ENCODE results near the gene CHST11. TPM values are rescaled to one million over a fixed set of nuclear protein-coding genes. Genes with fewer than 3 reads are reported as not detected.

CHST11 gene
- total RNA-seq, 1 donor from 2014 or later, result 15.5 TPM

DNA sequence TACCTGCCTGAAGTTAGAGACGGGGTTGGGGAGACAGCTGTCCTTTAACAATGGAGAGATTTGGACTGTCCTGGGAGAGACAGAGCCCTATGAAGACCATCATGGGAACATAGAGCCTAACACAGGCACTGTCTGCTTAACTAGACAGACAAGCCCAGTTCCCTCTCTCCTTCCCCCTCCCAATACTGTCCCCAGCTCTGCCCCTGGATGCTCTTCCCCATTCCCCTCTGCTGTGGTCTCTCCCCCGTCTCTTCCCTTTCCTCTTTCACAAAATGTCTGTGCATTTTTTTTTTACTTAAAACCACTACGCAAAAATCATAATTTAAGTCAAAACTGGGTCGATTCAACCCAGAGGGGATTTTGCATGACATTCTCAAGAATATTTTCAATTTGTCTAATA lies 232.9 kb downstream of the CHST11 start:
- TF ChIP-seq CTCF (conservative IDR thresholded peaks at IDR 0.05), result no peak
- Mint-ChIP-seq H3K4me3 (no peak overlapping the region), H3K27ac (no peak overlapping the region), H3K4me1 (ENCODE audit: unreplicated experiment) (peaks cover 10% of the 10 kb centered on the region), H3K9me3 (no peaks in the 10 kb centered on the region), H3K36me3 (peaks cover 4% of the 10 kb centered on the region), H3K27me3 (no peaks in the 10 kb centered on the region)
- no peak for DNase-seq (ENCODE audit: extremely low spot score, unreplicated experiment)

DNA sequence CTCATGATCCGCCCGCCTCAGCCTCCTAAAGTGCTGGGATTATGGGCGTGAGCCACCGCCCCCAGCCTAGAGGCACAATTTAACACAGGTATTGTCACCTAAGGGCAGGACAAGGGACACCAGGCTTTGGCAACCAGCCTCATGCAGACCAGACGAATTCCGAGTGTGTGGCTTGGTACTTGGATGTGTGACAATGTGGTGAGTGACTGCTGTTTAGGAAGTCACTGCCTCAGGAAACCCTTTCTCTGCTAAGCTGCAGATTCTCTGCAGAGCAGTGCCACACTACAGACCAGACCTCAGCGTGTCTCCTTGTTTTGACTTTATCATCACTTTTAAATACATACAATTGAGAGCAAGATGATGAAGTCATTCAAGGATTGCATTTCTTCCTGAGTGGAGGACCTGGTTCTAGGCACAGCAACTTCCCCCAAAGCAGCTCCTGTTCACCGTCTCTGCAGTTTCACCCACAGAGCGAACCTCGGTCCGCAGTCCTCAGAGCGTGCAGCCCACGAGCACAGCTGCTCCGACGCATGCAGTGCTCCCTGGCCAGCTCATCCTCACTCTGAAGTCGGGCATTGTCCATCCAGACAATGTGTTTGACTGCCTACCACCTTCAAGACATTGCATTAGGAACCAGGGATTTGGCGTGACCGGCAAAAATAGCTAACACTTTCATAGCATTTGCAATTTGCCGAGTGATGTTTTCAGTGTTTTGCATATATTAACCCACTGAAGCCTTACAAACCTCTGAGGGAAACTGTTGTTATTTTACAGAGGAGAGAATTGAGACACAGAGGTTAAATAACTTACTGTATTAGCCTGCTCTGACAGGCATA lies 235.2 kb downstream of the CHST11 start:
- Mint-ChIP-seq H3K36me3 (peaks cover 4% of the 10 kb centered on the region), H3K27ac (no peak overlapping the region), H3K27me3 (no peaks in the 10 kb centered on the region), H3K9me3 (no peaks in the 10 kb centered on the region), H3K4me3 (no peak overlapping the region), H3K4me1 (ENCODE audit: unreplicated experiment) (peaks cover 19% of the 10 kb centered on the region)
- TF ChIP-seq CTCF (conservative IDR thresholded peaks at IDR 0.05), result no peak
- DNase-seq (ENCODE audit: extremely low spot score, unreplicated experiment), result no peak

DNA sequence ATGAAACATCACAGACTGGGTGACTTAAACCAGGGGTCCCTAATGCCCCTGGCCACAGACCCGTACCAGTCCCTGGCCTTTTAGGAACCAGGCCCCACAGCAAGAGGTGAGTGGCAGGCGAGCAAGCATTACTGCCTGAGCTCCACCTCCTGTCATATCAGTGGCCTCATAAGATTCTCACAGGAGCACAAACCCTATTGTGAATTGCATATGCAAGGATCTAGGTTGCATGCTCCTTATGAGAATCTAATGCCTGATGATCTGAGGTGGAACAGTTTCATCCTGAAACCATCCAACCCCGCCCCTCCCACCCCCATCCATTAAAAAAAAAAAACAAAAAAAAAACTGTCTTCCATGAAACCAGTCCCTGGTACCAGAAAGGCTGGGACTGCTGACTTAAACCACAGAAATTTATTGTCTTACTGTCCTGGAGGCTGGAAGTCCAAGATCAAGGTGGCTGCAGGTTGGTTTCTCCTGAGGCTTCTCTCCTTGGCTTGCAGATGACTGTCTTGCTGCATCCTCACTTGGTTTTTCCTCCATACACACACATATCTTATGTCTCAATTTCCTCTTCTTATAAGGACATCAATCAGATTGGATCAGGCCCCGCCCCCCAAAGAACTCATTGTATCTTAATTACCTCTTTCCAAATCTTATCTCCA lies 235.9 kb downstream of the CHST11 start:
- H3K4me1 Mint-ChIP-seq (ENCODE audit: unreplicated experiment), result peaks cover 19% of the 10 kb centered on the region

DNA sequence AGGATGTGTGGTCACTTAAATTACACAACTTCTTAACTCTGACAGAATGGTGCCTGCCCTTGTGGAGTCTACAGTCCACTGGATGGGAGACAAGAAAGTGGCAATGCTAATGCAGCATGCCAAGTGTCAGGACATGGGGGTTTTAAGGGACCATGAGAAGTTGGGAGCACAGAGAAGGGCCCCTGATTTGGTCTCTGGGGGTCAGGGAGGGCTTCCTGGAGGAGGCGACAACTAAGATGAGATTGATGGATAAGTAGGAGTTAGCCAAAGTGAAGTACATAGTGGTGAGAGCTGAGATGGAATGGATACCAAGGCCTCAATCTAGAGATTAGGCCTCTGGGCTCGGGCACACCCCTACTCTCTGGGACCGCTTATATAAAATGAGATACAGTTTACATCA lies 236.7 kb downstream of the CHST11 start:
- no peaks in the 10 kb centered on the region for H3K27me3 Mint-ChIP-seq
- peaks cover 25% of the 10 kb centered on the region for H3K4me1 Mint-ChIP-seq (ENCODE audit: unreplicated experiment)
- no peak for TF ChIP-seq CTCF (conservative IDR thresholded peaks at IDR 0.05)
- no peak overlapping the region for H3K4me3 Mint-ChIP-seq
- no peaks in the 10 kb centered on the region for H3K9me3 Mint-ChIP-seq
- peaks cover 9% of the 10 kb centered on the region for H3K36me3 Mint-ChIP-seq
- H3K27ac Mint-ChIP-seq, result no peak overlapping the region
- no peak for DNase-seq (ENCODE audit: extremely low spot score, unreplicated experiment)

More for the DNA sequence above, 235.9 kb downstream of the CHST11 start:
- Mint-ChIP-seq H3K9me3 (no peaks in the 10 kb centered on the region), H3K4me3 (no peak overlapping the region), H3K27me3 (no peaks in the 10 kb centered on the region), H3K36me3 (peaks cover 4% of the 10 kb centered on the region), H3K27ac (no peak overlapping the region)
- TF ChIP-seq CTCF (conservative IDR thresholded peaks at IDR 0.05), result no peak
- DNase-seq (ENCODE audit: extremely low spot score, unreplicated experiment), result no peak

GRCh38 chr12:104694161-104694560 lies 237.4 kb downstream of the CHST11 start:
- no peaks in the 10 kb centered on the region for H3K9me3 Mint-ChIP-seq
- peaks cover 9% of the 10 kb centered on the region for H3K36me3 Mint-ChIP-seq

More at GRCh38 chr12:104694161-104694560, 237.4 kb downstream of the CHST11 start:
- H3K27ac Mint-ChIP-seq, result no peak overlapping the region
- TF ChIP-seq CTCF (conservative IDR thresholded peaks at IDR 0.05), result no peak
- peaks cover 25% of the 10 kb centered on the region for H3K4me1 Mint-ChIP-seq (ENCODE audit: unreplicated experiment)
- H3K27me3 Mint-ChIP-seq, result no peaks in the 10 kb centered on the region
- H3K4me3 Mint-ChIP-seq, result no peak overlapping the region
- DNase-seq (ENCODE audit: extremely low spot score, unreplicated experiment), result no peak
